ENCODE measurements around the gene B4GALT1. TPM values are rescaled to one million over a fixed set of nuclear protein-coding genes. Genes with fewer than 3 reads are reported as not detected.
A peak's percentile ranks its signal among the peaks of the same experiment; 100 is the strongest.

The B4GALT1 gene
- total RNA-seq, 1 donor from 2014 or later, result 7.5 TPM

- H3K27me3 Mint-ChIP-seq (ENCODE audit: insufficient read depth, low read depth), result no peaks in the 10 kb centered on the region
- H3K9ac ChIP-seq, result no peak overlapping the region
- peaks cover 14% of the 10 kb centered on the region for H3K4me1 ChIP-seq
- H3K36me3 Mint-ChIP-seq, result peaks cover 14% of the 10 kb centered on the region
- H3K4me1 Mint-ChIP-seq, result peaks cover 14% of the 10 kb centered on the region
- no peak overlapping the region for H2AFZ ChIP-seq (replicated peaks)
- H3F3A ChIP-seq (ENCODE audit: low read depth), result no peaks in the 10 kb centered on the region
- TF ChIP-seq, protein P1, sequence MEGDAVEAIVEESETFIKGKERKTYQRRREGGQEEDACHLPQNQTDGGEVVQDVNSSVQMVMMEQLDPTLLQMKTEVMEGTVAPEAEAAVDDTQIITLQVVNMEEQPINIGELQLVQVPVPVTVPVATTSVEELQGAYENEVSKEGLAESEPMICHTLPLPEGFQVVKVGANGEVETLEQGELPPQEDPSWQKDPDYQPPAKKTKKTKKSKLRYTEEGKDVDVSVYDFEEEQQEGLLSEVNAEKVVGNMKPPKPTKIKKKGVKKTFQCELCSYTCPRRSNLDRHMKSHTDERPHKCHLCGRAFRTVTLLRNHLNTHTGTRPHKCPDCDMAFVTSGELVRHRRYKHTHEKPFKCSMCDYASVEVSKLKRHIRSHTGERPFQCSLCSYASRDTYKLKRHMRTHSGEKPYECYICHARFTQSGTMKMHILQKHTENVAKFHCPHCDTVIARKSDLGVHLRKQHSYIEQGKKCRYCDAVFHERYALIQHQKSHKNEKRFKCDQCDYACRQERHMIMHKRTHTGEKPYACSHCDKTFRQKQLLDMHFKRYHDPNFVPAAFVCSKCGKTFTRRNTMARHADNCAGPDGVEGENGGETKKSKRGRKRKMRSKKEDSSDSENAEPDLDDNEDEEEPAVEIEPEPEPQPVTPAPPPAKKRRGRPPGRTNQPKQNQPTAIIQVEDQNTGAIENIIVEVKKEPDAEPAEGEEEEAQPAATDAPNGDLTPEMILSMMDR (IDR thresholded peaks at IDR 0.05), result no peak
- TF ChIP-seq EZH2 (IDR thresholded peaks at IDR 0.05), result no peak
- TF ChIP-seq EZH2phosphoT487 (IDR thresholded peaks at IDR 0.05), result no peak
- H3K4me3 ChIP-seq, result no peak overlapping the region
- no peak overlapping the region for H3K4me3 Mint-ChIP-seq
- H3K9me3 Mint-ChIP-seq, result no peaks in the 10 kb centered on the region
- no peaks in the 10 kb centered on the region for H4K20me1 ChIP-seq (ENCODE audit: low read depth)
- H3K36me3 ChIP-seq, result no peaks in the 10 kb centered on the region
- peak overlapping the region; percentile 54 for H3K27ac Mint-ChIP-seq
- DNase-seq (ENCODE audit: low spot score), result no peak
- no peaks in the 10 kb centered on the region for H3K27me3 ChIP-seq
- H3K27ac ChIP-seq, result no peak overlapping the region
- no peaks in the 10 kb centered on the region for H3K79me2 ChIP-seq (ENCODE audit: low read depth)
- no peaks in the 10 kb centered on the region for H3K9me3 ChIP-seq (ENCODE audit: low read depth)
- no peak overlapping the region for H3K4me2 ChIP-seq
Observed at GRCh38 chr9:33125871-33126823, 41.0 kb downstream of the B4GALT1 start.

GRCh38 chr9:33125461-33125860, 41.7 kb downstream of the B4GALT1 start:
- H3K4me3 ChIP-seq, result no peak overlapping the region
- no peak overlapping the region for H3K9ac ChIP-seq
- no peak overlapping the region for H3K4me2 ChIP-seq
- H3F3A ChIP-seq (ENCODE audit: low read depth), result no peaks in the 10 kb centered on the region
- H4K20me1 ChIP-seq (ENCODE audit: low read depth), result no peaks in the 10 kb centered on the region
- H3K27ac ChIP-seq, result no peak overlapping the region
- H3K4me1 ChIP-seq, result peaks cover 14% of the 10 kb centered on the region
- no peaks in the 10 kb centered on the region for H3K27me3 ChIP-seq
- Mint-ChIP-seq H3K9me3 (no peaks in the 10 kb centered on the region), H3K4me1 (peaks cover 13% of the 10 kb centered on the region), H3K36me3 (peaks cover 11% of the 10 kb centered on the region), H3K27me3 (ENCODE audit: insufficient read depth, low read depth) (no peaks in the 10 kb centered on the region), H3K27ac (no peak overlapping the region), H3K4me3 (no peak overlapping the region)
- no peaks in the 10 kb centered on the region for H3K79me2 ChIP-seq (ENCODE audit: low read depth)
- no peaks in the 10 kb centered on the region for H3K36me3 ChIP-seq
- H3K9me3 ChIP-seq (ENCODE audit: low read depth), result no peaks in the 10 kb centered on the region
- no peak for DNase-seq (ENCODE audit: low spot score)
- no peak overlapping the region for H2AFZ ChIP-seq (replicated peaks)
- TF ChIP-seq EZH2 (IDR thresholded peaks at IDR 0.05) (no peak), EZH2phosphoT487 (IDR thresholded peaks at IDR 0.05) (no peak)
- TF ChIP-seq, protein P1 (IDR thresholded peaks at IDR 0.05), result no peak

DNA sequence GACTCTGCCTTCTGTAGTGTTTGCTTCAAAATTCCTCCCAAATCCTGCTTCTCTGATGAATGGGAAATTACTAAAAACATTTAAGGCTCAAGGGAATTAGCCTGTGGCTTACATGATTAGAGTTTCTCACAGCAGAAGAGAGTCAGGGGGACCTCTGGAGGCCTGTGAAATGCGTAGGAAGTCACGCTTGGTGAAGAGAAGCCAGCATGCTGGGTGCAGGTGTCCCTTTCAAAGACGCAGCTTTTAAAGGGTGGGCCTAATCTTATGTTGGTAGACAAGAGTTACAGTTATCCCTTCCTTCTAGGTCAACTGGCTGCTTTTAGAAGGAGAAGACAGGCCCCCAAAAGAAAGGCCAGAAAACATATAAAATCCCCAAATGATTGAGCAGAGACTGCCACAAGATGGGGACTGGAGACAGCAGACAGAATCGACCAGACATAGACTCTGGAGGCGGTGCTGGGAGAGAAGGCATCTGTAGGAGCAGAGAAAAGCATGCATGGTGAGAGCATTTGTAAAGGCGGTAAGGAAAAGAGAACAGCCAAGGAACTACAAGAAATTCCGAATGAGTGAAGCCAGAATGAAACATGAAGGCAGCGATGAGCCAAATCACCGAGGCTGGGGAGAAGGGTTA, 42.3 kb downstream of the B4GALT1 start:
- Histone ChIP-seq H3K36me3 (no peaks in the 10 kb centered on the region), H3F3A (ENCODE audit: low read depth) (no peaks in the 10 kb centered on the region), H3K4me2 (peak overlapping the region; percentile 7), H3K9me3 (ENCODE audit: low read depth) (no peaks in the 10 kb centered on the region), H3K4me3 (no peak overlapping the region), H3K9ac (no peak overlapping the region), H3K27me3 (no peaks in the 10 kb centered on the region), H2AFZ (replicated peaks) (no peak overlapping the region), H4K20me1 (ENCODE audit: low read depth) (no peaks in the 10 kb centered on the region), H3K4me1 (peaks cover 14% of the 10 kb centered on the region), H3K79me2 (ENCODE audit: low read depth) (no peaks in the 10 kb centered on the region), H3K27ac (no peak overlapping the region)
- Mint-ChIP-seq H3K27ac (peak overlapping the region; percentile 8), H3K9me3 (no peaks in the 10 kb centered on the region), H3K27me3 (ENCODE audit: insufficient read depth, low read depth) (no peaks in the 10 kb centered on the region), H3K4me1 (peaks cover 13% of the 10 kb centered on the region), H3K36me3 (peaks cover 9% of the 10 kb centered on the region), H3K4me3 (no peak overlapping the region)
- TF ChIP-seq EZH2 (IDR thresholded peaks at IDR 0.05), result no peak
- TF ChIP-seq EZH2phosphoT487 (IDR thresholded peaks at IDR 0.05), result no peak
- TF ChIP-seq, protein P1 (IDR thresholded peaks at IDR 0.05), result no peak
- peak; percentile 39 for DNase-seq (ENCODE audit: low spot score)

Measured in neural progenitor cell (in vitro differentiated cells).